Fibroblast of skin of left quadriceps (primary cell): Measurements from ENCODE around the gene NIN.

Experiments
- DNase-seq, 2 experiments: peaks; one replicate each; pipeline ENCODE4 v3.0.0-alpha.2; 2013; ENCODE audit warnings: low read depth in 2 of 2

The NIN gene

GRCh38 chr14:50839691-50840090 is 8.7 kb upstream of the NIN start:
- no peak for DNase-seq

DNA sequence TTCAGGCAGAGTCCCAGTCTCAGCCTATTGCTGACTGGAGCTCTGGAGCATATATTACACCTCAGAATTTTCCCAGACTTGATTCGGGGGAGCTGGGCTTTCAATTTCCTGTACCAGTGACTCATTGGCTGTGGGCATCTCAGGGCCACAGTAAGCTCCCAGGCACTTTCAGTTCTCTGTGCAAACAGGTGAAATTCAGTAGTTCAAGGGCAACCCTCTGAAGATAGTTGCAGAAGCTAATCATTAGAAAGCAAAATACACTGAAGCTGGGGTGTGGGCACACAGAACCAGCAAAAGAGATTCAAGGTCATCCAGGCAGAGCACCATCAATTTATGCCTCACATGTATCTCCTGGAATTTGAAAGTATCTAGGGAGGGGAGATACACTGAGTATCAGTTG is 8.1 kb upstream of the NIN start:
- DNase-seq = no peak

DNA sequence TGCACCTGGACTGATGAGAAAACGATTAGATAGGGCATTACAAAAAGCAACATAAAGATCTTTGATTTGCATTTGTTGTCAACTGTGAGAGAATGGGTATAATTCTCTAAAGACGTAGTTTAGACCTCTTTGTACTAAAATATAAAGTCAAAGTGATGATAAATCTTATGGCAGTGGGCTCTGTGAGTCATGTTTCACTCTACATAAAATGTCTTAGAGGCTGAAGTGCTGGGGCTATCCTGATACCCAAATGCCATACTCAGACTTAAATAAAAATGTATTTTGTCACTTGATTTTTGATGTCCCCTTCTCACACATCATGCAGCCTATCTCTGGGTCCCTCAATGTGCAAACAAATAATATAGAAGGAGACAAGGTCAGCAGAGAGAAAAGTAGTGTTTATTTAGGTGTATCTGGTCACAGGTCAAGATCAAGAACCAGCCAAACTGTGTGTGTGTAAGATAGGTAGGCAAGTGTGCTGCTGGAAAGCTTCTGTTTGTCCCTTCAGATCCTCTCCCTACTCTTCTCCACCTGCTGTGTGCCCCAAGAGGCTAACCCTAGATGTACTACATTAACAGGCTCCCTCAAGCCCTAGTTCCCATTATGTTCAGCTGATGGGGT is 7.0 kb upstream of the NIN start:
- DNase-seq = no peak

- no peak for DNase-seq
Observed at GRCh38 chr14:50837271-50837670, 6.3 kb upstream of the NIN start.

- DNase-seq = no peak
Observed at GRCh38 chr14:50836515-50836914, 5.6 kb upstream of the NIN start.

DNA sequence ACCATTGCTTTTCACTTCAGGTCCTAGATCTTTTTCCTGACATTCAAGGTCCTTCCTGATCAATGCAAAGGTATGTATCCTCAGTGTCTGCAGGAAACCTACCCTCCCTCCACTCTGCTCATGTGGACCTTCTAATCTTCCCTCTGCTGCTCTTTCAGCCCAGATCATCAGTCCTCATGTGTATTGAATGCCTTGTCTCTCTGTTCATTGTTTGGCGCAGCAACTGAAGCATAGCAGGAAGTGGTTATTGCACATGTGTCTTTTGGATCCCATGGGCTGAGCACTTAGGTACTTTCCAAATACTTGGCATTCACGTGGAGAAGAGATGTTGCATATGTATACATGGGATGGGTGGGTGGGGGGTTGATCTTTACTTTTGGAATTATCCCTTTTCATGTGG is 4.3 kb upstream of the NIN start:
- no peak for DNase-seq

GRCh38 chr14:50834802-50835276 is 3.9 kb upstream of the NIN start:
- DNase-seq = no peak

- DNase-seq = no peak
Observed at GRCh38 chr14:50832935-50833630, 2.1 kb upstream of the NIN start.

- DNase-seq = no peak
Observed at GRCh38 chr14:50831726-50832168, 785 bp upstream of the NIN start.

- no peak for DNase-seq
Observed at GRCh38 chr14:50830044-50830931, 674 bp downstream of the NIN start.

GRCh38 chr14:50829489-50830043 is 1.4 kb downstream of the NIN start:
- DNase-seq = no peak

GRCh38 chr14:50828721-50829488 is 2.1 kb downstream of the NIN start:
- DNase-seq = no peak

DNA sequence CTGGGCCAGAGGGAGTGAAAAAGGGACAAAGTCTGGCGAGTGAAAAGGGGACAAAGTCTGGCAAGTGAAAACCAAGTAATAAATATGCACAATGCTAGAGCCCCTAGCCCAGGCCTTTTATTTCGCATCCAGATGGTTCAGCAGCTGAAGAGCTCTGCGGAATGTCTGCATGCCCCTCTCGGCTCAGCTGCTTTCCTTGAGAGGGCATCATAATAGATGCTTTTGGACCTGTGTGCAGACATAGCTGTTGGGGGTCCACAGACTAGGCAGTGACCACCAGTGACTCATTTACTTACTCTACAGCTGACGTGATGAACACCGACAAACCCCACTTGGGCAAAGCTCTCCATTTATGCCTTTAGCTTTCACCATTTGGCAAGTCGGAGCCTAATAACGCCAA is 4.3 kb downstream of the NIN start:
- no peak for DNase-seq

- no peak for DNase-seq
Observed at GRCh38 chr14:50825307-50825706, 5.7 kb downstream of the NIN start.

DNA sequence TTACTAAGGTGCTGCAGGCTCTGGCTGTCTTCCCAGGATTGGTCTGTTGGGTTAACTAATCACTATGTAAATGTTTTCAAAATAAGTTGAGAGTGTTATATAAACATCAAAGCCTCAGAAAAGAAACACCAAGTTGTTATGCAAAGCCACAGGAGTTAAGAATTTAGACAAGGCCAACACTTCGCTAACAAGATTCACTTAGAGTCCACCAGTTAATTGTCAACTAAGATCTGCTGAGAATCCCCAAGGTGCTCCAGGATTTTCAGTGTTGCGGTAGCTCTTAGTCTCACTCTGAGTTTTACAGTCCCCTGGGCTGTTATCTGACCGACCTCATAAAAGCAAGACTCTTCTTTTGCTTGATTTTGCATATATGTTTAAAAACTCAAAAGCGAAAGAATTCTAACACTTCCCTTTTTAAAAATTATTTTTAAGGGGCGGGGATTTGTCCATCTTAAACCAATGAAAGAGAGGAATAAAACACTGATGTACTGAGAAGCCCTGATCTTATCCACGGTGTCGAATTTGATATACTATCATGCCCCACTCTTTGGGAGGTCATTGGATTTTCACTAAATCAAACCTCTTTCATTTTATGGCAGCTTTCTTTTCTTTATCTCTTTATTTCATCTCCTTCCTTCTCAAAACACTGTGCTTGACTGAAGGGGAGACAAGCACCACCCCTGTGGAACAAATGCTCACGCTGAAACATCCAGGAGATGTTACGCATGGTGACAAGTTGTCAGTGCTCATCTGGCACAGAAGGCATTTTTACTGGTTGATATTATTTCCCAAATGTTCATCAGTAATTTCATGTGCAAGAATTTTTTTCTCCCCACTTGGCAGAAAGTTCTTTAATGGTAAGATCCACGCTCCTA is 7.0 kb downstream of the NIN start:
- DNase-seq = no peak

DNA sequence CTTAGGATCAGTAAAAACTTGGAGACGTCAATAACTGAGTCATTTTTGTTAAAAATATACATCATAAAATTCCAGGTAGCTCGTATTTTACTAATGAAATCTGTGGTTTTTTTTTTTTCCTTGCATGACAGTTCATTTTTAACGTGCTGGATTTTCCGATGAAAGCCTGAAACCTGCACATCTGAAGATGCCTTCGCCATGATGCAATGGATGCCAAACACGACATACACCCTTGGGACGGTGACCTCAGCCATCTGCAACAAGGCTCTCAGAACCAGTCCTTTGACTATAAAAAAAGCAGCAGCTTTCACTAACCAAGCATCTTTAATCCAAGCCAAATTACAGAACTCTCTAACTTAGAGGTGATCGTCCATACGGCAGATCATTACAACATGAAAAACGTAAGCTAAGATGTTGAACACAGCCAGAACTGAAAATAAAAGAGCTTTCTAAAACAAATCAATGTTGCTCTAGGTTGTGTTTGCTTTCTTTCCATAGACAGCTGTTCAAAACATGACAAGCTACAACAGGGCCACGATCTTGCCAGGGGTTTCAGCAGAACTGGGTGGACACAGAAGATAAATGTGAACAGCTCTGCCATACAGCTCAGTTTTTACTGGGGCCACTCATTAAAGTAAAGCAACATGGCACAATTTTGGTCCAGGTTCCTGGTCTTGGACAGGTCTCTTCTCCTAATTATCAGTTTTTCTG is 7.8 kb downstream of the NIN start:
- no peak for DNase-seq

DNA sequence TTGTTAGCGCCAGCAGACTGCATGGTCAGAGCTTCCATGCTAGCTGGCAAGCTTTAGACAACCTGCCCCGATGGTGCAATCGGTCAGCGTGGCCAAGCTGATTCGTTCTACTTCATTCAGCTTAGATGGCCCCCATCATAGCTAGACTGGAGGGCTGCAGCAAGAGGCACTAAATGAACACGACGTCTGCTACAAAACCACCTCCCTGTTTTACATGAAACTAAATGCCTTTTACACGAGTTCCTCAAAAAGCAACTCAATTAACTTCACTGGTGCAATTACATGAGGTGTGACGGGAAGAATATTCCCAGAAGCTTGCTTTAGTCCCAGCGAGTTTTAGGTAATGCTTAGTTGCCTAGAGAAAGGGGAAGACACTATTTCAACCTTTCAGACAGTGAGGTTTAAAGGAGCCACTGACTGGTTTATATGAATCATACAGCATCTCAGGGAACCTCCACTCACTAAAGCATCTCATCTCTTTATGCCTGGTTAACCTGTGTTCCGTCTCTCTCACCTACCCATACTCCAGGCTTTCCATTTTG is 8.4 kb downstream of the NIN start:
- DNase-seq = no peak

- DNase-seq = no peak
Observed at GRCh38 chr14:50821510-50822464, 9.2 kb downstream of the NIN start.
